GM23248 (cell line): ENCODE data around the gene ABLIM2. TPM values are rescaled to one million over a fixed set of nuclear protein-coding genes. Genes with fewer than 3 reads are reported as not detected.

Experiments
- DNase-seq: peaks from one replicate; pipeline ENCODE4 v3.0.0-alpha.2; 2015
- H2AFZ ChIP-seq: fragments of 200-600 bp; sonication (generic); 2 replicates; pipeline ENCODE4 v1.6.1; 2016; ENCODE audit warnings: antibody characterized with exemption
- H3F3A ChIP-seq: fragments of 200-600 bp; sonication (generic); 2 replicates; pipeline ENCODE4 v1.6.1; 2016; ENCODE audit warnings: mild to moderate bottlenecking, antibody characterized with exemption, mixed run types; ENCODE audit not compliant: insufficient read depth
- H3K27ac ChIP-seq: fragments of 200-600 bp; sonication (generic); 2 replicates; pipeline ENCODE4 v1.5.1; 2016; ENCODE audit warnings: mild to moderate bottlenecking
- H3K27me3 ChIP-seq: fragments of 200-600 bp; sonication (generic); replicated peaks from 2 replicates; pipeline ENCODE4 v1.6.1; 2016; ENCODE audit warnings: mild to moderate bottlenecking; ENCODE audit not compliant: insufficient read depth
- H3K36me3 ChIP-seq: fragments of 200-600 bp; sonication (generic); 2 replicates; pipeline ENCODE4 v1.6.1; 2016; ENCODE audit warnings: low read depth, mild to moderate bottlenecking
- H3K4me1 ChIP-seq: fragments of 200-600 bp; sonication (generic); 2 replicates; pipeline ENCODE4 v1.6.1; 2016; ENCODE audit warnings: mild to moderate bottlenecking; ENCODE audit not compliant: insufficient read depth
- H3K4me2 ChIP-seq: fragments of 200-600 bp; sonication (generic); one replicate; pipeline ENCODE4 v1.6.1; 2016; ENCODE audit warnings: mild to moderate bottlenecking; ENCODE audit not compliant: unreplicated experiment
- H3K4me3 ChIP-seq: fragments of 200-600 bp; sonication (generic); 2 replicates; pipeline ENCODE4 v1.5.1; 2016; ENCODE audit warnings: mild to moderate bottlenecking
- H3K79me2 ChIP-seq: fragments of 200-600 bp; sonication (generic); 2 replicates; pipeline ENCODE4 v1.6.1; 2016; ENCODE audit warnings: mild to moderate bottlenecking; ENCODE audit not compliant: insufficient read depth
- H3K9ac ChIP-seq: fragments of 200-600 bp; sonication (generic); 2 replicates; pipeline ENCODE4 v1.6.1; 2016; ENCODE audit warnings: mild to moderate bottlenecking
- H3K9me2 ChIP-seq: fragments of 200-600 bp; sonication (generic); 2 replicates; pipeline ENCODE4 v1.6.1; 2016; ENCODE audit warnings: mixed run types, mild to moderate bottlenecking, moderate library complexity; ENCODE audit not compliant: insufficient read depth
- H3K9me3 ChIP-seq: fragments of 200-600 bp; sonication (generic); one replicate; pipeline ENCODE4 v1.6.1; 2017; ENCODE audit warnings: low read depth
- H4K20me1 ChIP-seq: fragments of 200-600 bp; sonication (generic); 2 replicates; pipeline ENCODE4 v1.6.0; 2016; ENCODE audit not compliant: insufficient read depth
- EZH2 ChIP-seq: fragments of 200-600 bp; sonication (generic); IDR thresholded peaks from 2 replicates; pipeline ENCODE4 v1.6.1; 2018; ENCODE audit warnings: antibody characterized with exemption, mild to moderate bottlenecking; ENCODE audit not compliant: insufficient read depth, poor library complexity, severe bottlenecking
- EZH2phosphoT487 ChIP-seq: fragments of 200-600 bp; sonication (generic); IDR thresholded peaks from 2 replicates; pipeline ENCODE4 v1.6.1; 2018; ENCODE audit warnings: antibody characterized with exemption, moderate library complexity, mild to moderate bottlenecking, low read depth; ENCODE audit not compliant: insufficient read depth
- whole genome bisulfite sequencing, 2 experiments: methylation state at CpG; one replicate each; pipeline ENCODE4 v1.1.6; 2015 to 2017; ENCODE audit warnings: low lambda C conversion rate in 2 of 2, low coverage in 1 of 2; ENCODE audit errors: missing lambda C conversion rate in 2 of 2; 5-methylcytosine and 5-hydroxymethylcytosine counted together
- in situ Hi-C: fragments of 300-500 bp; cut with MboI; formaldehyde crosslinking; loops from 2 replicates; pipeline ENCODE4 v1.15.0; 2020
- polyA plus RNA-seq: library from polyadenylated mRNA; unstranded; fragments of >200 nt; fragmentation: Nextera tagmentation; extraction: Ambion mirVana; gene quantifications from 2 replicates; pipeline ENCODE4 v1.2.1, GENCODE V29; 2016
- total RNA-seq: library from RNA; depleted of rRNA; stranded (reverse); fragments of >200 nt; shearing (Covaris generic); gene quantifications from 2 replicates; pipeline ENCODE4 v1.2.3, GENCODE V29; 2014

The ABLIM2 gene
- total and polyA plus RNA-seq, 2 experiments from 2014 or later: not detected

DNA sequence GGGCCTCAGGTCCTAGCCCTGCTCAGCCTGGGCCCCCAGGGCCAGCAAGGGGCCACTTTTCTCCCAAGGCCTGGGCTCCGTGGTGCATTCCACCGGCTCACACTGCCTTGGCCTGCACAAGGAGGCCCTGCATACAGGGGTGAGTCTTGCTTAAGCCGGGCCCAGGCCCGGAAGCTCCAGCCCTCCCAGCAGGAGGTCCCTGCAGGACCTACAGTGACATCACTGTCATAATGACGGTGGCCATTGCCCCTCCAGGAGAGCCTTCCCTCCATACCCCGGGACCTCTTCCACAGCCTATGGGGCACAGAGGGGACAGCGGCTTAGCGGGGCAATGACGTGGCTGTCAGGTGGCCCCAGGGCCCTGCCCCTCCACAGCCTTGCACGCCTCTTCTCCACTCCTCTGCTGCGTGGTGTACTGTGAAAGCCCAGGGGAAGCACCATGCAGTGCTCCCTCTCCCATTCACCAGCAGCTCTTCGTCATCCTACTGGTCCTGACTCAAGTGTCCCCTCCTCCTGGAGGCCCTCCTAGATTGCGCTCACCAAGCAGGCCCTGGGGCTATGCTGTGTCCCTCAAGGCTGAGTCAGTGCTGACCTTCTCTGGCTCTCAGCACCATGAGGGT lies 186.6 kb downstream of the ABLIM2 start:
- Histone ChIP-seq H3K4me3 (no peak overlapping the region), H3K4me1 (peaks cover 45% of the 10 kb centered on the region), H3K27ac (peak overlapping the region; percentile 62; the same call in 1 of the 2 replicates)

DNA sequence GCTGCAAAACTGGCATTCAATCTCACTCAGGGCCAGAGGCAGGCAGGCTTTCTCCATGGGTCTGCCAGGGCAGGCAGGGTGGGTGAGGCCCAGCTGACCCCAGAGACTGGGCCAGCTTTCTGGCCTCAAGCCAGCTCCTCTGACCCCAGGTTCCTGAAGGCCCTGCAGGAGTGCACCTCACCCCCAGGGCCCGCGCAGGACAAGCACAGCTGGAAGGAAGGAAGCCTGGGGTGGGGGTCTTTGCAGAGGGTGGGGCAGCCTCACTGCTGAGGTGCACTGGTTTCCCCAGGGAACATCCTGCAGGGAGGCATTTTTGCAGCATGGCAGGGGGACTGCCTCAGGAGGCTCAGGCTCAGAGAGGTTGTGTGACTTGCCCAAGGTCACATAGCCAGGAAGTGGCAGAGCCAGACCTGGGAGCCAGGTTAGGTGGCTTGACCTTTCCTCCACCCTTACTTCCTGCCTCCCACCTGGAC lies 187.4 kb downstream of the ABLIM2 start:
- no peaks in the 10 kb centered on the region for H3K27me3 ChIP-seq
- H3K9ac ChIP-seq: no peak overlapping the region
- WGBS, 2 experiments: 100% methylated on average over 2 of the region's 2 CpGs
- no peak overlapping the region for H2AFZ ChIP-seq
- no peak overlapping the region for H3K4me2 ChIP-seq
- no peaks in the 10 kb centered on the region for H3K9me3 ChIP-seq
- peaks cover 21% of the 10 kb centered on the region for H3F3A ChIP-seq
- H4K20me1 ChIP-seq: no peaks in the 10 kb centered on the region
- H3K27ac ChIP-seq: no peak overlapping the region
- TF ChIP-seq EZH2 (no peak), EZH2phosphoT487 (no peak)
- H3K79me2 ChIP-seq: no peaks in the 10 kb centered on the region
- H3K36me3 ChIP-seq: no peaks in the 10 kb centered on the region
- in situ Hi-C loops: no loop called here
- DNase-seq: no peak
- no peak overlapping the region for H3K4me3 ChIP-seq
- no peaks in the 10 kb centered on the region for H3K9me2 ChIP-seq
- peaks cover 45% of the 10 kb centered on the region for H3K4me1 ChIP-seq

More for the DNA sequence above, 186.6 kb downstream of the ABLIM2 start:
- Histone ChIP-seq H3K79me2 (no peaks in the 10 kb centered on the region), H2AFZ (no peak overlapping the region), H3K27me3 (no peaks in the 10 kb centered on the region), H3F3A (peaks cover 21% of the 10 kb centered on the region), H3K4me2 (no peak overlapping the region), H3K9ac (no peak overlapping the region), H3K36me3 (no peaks in the 10 kb centered on the region), H4K20me1 (no peaks in the 10 kb centered on the region), H3K9me2 (no peaks in the 10 kb centered on the region), H3K9me3 (no peaks in the 10 kb centered on the region)
- WGBS, 2 experiments: 84 to 88% methylated on average over 13 of the region's 13 CpGs
- DNase-seq: peak; percentile 37
- in situ Hi-C loops: no loop called here
- no peak for TF ChIP-seq EZH2
- no peak for TF ChIP-seq EZH2phosphoT487

DNA sequence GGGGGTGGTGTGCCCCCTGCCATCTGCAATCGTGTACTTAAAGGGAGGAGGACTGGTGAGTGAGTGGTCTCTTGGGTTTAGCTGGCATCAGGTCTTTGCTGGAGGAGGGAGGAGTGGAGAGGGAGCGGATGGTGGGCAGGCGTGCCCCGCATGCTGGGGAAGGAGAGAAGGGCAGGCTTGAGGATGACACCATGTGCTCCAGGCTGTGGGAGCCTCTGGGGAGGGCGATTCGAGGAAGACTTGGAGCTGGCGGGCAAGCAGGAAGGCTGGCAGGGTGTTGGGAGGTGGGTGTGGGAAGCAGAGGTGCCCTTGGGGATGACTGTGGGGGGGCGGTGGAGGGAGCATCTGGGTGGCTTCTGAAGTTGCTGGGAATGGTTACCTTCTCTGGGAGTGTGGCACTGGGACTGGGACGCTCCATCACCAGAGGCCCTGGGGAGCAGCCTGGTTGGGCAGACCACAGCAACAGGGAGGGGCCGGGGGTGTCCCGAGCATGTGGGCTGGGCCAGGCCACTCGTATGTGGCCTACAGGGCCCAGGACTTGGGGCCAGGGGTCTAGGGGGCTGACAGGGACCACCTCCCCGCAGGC lies 188.2 kb downstream of the ABLIM2 start:
- Histone ChIP-seq H3K9ac (peak overlapping the region; percentile 43; the same call in 1 of the 2 replicates), H3K4me2 (peak overlapping the region; percentile 20), H3K9me2 (no peaks in the 10 kb centered on the region), H3F3A (peaks cover 21% of the 10 kb centered on the region), H3K4me3 (no peak overlapping the region; the same call in 1 of the 2 replicates), H3K79me2 (no peaks in the 10 kb centered on the region), H2AFZ (no peak overlapping the region), H3K36me3 (no peaks in the 10 kb centered on the region), H3K27ac (peak overlapping the region; percentile 64), H3K27me3 (no peaks in the 10 kb centered on the region), H3K9me3 (no peaks in the 10 kb centered on the region), H3K4me1 (peaks cover 45% of the 10 kb centered on the region), H4K20me1 (no peaks in the 10 kb centered on the region)
- TF ChIP-seq EZH2phosphoT487: no peak
- no peak for TF ChIP-seq EZH2
- in situ Hi-C loops: no loop called here
- no peak for DNase-seq
- 91 to 96% methylated on average over 8 to 13 of the region's 13 CpGs for WGBS, 2 experiments

DNA sequence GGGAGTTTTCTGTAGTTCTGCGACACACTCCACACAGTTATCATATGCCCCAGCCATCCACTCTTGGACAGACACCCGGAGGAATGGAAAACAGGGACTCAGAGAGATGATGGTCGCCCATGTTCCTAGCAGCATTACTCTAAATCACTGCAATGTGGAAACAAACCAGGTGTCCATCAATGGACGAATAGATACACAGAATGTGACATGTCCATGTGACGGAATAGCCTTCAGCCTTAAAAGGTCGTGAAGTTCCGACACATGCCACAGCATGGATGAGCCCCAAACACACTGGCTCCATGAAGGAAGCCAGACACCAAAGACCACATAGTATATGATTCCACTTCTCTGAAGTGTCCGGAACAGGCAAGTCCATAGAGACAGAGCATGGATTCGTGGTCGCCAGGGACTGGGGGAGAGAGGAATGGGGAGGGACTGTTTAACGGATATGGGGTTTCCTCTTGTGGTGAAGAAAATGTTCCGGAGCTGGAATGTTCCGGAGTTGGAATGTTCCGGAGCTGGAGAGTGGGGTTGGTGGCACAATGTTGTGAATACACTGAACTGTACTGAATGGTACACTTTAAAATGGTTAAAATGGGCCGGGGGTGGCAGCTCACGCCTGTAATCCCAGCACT lies 190.2 kb downstream of the ABLIM2 start:
- DNase-seq: no peak
- H4K20me1 ChIP-seq: no peaks in the 10 kb centered on the region
- H2AFZ ChIP-seq: peak overlapping the region; percentile 34; the same call in 1 of the 2 replicates
- H3K27me3 ChIP-seq: no peaks in the 10 kb centered on the region
- peaks cover 20% of the 10 kb centered on the region for H3F3A ChIP-seq
- H3K27ac ChIP-seq: no peak overlapping the region
- in situ Hi-C loops: no loop called here
- no peaks in the 10 kb centered on the region for H3K79me2 ChIP-seq
- no peak overlapping the region for H3K4me3 ChIP-seq
- no peaks in the 10 kb centered on the region for H3K9me2 ChIP-seq
- H3K4me2 ChIP-seq: peak overlapping the region; percentile 7
- WGBS, 2 experiments: 88 to 90% methylated on average over 16 of the region's 16 CpGs
- TF ChIP-seq EZH2phosphoT487 (no peak), EZH2 (no peak)
- H3K4me1 ChIP-seq: peaks cover 40% of the 10 kb centered on the region
- H3K36me3 ChIP-seq: no peaks in the 10 kb centered on the region
- no peaks in the 10 kb centered on the region for H3K9me3 ChIP-seq
- H3K9ac ChIP-seq: no peak overlapping the region
